T-helper 2 cell treated with Interferon-gamma antibody and Interleukin-4, amounts not matched to agents 100 ng/mL and 5 ng/mL, for 36 hours (primary cell): ENCODE measurements around the gene NLRP1. TPM values are rescaled to one million over a fixed set of nuclear protein-coding genes. Genes with fewer than 3 reads are reported as not detected.
"Not testable (repeated sequence)": the region's sequence is repeated elsewhere in the genome, so short reads cannot be mapped to it uniquely, and the experiment has no call there.

Experiments
- intact Hi-C: fragments of 100-400 bp; cut with micrococcal nuclease; formaldehyde crosslinking; loops from one replicate; pipeline ENCODE4 v1.15.1; 2023
- total RNA-seq: library from RNA; stranded (reverse); gene quantifications from 2 replicates; pipeline ENCODE4 v1.2.3, GENCODE V29; 2022

Gene NLRP1
- total RNA-seq, 1 donor from 2014 or later: 56.7 TPM

DNA sequence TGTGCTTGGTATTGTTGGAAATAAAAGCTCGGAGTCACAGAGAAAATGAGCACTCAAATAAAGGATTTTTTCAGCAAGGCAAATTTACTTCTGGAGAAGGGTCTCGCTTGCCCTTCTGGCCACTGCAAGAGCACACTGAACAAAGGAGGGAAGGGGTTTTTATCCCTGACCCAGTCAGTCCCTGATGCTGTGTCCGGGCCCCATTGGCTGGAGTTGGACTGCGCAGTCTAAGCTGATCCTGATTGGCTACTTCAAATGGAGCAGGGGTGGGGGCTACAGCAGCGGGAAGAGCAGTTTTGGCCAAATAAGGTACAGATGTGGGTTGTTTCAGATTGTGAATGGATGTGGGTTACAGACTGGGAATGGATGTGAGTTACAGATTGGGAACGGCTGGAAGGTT lies 4.3 kb upstream of the NLRP1 start:
- intact Hi-C loops: loop anchor here (10.0 kb wide), 1 partner anchor 1426 kb away; the partner anchor contains the start of gene RNASEK

DNA sequence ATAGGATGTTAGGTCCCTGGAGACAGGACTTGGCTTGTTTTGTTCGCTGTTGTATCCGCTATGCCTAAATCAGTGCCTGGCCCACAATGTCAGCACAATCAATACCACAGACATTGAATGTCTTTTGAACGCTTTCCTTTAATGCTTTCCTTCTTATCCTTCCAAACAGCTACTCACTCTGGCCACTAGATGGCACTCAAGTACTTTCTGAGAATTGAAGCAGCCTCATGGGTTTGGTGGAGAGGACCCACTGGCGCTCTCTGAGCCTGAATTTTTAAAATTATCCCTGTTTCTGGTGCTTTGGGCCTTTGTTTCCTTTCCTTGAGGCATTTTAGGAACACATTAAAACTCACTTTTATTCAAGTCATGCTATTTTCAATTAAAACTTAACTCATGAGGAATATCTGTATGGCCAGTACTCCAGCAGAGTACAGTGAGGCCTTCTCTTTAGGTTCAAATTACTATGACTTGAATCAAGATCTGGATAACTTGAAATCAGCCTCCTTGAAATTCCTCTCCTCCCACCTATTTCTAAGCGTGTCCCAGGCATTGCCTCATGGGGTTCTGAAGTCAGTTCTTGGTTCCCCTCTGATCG lies 3.2 kb upstream of the NLRP1 start:
- intact Hi-C loops: loop anchor here (1.0 to 10.0 kb wide), 4 partner anchors 120 to 1427 kb away; partner anchors contain the start of gene RNASEK

DNA sequence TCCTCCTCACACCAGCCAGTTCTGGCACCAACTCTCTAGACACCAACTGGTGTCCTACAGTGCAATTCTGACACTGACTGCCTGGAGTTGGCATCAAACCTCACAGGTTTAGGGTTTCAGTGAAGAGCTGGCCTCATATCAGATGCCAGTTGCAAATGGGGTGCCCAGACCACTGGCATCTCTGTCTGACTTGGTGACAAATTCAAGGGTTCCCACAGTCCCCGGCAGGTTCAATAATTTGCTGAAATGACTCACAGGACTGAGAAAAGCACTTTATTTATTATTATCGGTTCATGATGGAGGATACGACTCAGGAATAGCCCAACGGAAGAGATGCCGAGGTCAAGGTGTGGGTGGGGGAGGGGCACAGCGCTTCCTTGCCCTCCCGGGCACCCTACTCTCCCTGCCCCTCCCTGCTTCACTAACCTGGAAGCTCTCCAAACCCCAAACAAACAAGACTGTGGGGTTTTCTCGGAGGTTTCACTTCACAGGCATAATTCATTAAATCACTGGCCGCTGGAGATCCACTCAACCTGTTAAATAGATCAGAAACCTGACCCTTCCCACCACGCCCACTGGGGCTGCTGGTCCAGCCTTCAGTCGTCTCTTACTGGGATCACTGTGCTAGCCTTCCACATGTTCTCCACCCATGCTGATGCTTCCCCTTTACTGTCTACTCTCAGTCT lies 1.7 kb upstream of the NLRP1 start:
- intact Hi-C loops: loop anchor here (2.0 to 10.0 kb wide), 3 partner anchors 99 to 1429 kb away; partner anchors contain the start of genes DERL2, MIS12 and RNASEK

DNA sequence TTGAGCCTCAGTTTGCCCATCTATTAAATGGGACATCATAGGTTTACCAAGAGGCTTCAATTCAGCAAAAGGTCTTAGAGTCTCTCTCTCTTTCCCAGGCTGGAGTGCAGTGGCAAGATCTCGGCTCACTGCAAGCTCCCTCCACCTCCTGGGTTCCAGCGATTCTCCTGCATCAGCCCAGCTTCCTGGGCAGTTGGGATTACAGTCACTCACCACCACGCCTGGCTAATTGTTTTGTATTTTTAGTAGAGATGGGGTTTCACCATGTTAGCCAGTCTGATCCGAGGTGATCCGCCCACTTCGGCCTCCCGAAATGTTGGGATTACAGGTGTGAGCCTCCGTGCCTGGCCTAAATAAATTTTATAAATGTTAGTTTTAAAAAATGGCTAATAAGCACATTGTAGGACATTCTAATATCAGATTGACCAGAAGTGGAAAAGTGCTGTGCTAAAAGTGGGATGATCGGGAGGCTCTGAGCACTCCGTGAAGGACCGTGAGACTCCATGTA lies 1.0 kb upstream of the NLRP1 start:
- intact Hi-C loops: loop anchor here (2.0 to 10.0 kb wide), 2 partner anchors 99 to 1429 kb away; partner anchors contain the start of genes DERL2, MIS12 and RNASEK

DNA sequence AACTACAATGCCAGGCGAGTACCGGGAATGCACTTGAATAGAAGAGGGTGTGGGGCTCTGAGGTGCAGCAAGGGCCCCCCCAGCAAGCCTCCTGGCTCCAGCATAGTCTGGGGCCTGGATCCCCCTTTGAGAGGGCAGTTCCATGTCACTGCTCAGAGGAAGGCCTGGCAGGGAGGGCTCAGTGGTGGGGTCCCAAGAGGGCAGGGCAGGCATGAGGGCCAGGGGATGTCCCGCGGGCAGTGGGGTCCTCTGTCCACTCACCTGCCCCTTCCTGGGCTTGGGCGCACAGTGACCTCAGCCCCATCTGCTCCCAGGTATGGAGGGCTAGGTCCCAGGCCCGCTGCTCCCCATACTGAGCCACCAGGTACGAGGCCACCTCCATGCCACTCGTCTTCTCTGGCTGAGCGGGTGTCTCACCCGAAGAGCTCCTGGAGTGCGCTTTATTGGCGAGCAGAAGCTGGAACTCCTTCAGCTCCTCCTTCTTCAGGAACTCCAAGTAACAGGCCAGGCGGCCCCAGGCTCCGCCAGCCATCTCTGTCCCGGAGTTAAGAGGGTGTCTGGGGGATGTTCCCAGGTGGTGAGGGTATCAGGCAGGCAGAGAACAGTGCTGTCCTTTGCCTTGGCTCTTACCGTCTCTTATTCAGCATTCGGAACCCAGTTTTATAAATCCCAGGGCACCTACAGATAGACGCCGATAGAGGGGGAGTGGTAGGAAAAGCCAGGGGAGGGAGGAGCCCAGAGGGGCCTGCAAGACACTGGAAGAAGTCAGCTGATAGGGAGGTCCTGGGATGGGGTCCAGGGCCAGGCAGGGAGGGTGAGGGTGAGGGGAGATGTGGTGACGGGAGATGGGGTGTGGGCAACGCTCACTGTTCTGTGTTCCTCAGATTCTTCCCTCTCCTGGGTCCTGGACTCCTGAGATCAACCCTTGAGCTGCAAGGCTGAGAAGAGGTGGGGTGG lies 605 bp downstream of the NLRP1 start:
- intact Hi-C loops: loop anchor here (2.0 to 10.0 kb wide), 3 partner anchors 97 to 1431 kb away; partner anchors contain the start of genes C17orf100, DERL2, MED31 and MIS12

DNA sequence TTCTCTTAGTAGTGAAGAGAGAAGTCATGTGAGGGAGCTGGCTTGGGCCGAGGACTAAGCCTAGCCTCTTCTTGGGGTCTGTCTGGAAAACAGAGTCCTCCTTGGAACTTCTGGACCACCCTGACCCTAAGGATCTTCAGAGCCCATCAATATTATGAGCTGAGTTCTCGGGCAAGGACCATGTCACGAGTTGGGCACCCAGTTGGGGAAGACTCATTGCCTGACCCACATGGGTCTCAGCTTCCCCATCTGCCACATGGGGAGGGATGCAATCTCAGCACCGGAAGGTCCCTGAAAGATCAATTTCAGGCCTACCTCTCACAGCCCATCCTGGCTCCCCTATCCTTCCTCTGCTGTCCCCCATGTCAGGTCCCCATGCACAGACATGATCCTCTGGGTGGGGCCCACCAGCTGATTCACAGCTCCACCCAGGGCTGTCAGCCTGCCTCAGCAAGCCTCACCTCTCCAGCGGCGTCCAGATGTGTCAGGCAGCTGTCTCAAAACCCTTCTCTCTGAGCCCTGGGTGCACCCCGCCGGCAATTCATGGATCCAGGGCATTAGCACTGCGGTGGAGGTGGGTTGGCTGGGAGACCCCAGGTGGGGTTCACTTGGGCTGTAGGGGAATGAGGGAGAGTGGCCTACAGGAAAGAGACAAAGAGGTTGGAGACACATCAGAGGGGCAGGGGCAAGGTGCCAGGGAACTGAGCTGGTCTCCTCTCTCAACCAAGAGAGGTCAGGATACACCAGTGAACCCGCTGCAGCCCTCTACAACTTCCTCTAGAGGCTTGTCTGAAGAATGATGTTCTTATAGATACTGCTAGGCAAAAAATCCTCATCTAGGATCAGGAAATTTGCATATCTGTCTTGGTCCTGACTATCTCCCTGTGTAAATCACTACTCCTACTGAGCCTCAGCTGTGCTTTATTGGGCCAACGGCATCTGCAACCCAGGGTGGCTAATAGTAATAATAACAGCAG lies 1.8 kb downstream of the NLRP1 start:
- intact Hi-C loops: loop anchor here (5.0 to 10.0 kb wide), 2 partner anchors 1070 to 1432 kb away; partner anchors contain the start of genes C17orf100, MED31 and RNASEK

DNA sequence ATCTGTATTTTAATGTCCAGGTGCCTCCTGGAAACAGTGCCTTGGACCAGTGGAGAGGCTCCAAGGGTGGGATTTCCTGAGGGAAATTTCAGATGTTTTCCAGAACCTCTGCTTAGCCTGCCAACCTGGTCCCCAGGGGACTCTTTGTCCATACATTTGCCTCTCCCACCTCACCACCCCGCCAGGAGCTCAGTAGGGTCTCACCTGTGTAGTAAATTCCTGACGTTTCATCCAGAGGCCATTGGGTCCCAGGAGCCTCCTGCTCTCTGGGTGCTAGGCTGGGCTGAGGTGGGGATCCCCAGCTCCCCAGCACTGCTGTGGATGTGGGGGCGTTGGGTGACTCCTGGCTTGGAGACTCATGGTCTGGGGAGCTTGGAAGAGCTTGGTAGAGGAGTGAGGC lies 2.7 kb downstream of the NLRP1 start:
- intact Hi-C loops: loop anchor here (5.0 to 10.0 kb wide), 2 partner anchors 1071 to 1433 kb away; partner anchors contain the start of genes C17orf100, MED31 and RNASEK

DNA sequence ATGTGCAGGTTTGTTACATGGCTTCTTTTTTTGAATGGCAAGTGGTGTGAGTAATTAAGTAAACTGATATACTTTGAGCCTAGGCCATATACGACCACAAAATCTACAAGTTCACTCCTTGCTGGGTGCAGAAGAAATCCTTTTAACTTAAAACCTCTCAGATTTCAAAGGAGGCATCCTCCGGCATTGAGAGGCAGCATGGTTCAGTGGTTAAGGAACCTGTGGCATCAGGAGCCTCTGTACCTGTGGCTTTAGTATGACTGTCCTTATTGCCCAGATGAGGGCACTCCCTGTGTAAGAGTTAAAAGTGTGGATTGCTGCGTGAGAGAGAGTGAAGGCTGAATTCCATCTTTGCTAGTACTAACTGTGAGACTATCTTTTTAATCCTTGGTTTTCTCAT lies 3.3 kb downstream of the NLRP1 start:
- intact Hi-C loops: loop anchor here (5.0 to 10.0 kb wide), 2 partner anchors 1071 to 1434 kb away; partner anchors contain the start of genes C17orf100, MED31 and RNASEK

DNA sequence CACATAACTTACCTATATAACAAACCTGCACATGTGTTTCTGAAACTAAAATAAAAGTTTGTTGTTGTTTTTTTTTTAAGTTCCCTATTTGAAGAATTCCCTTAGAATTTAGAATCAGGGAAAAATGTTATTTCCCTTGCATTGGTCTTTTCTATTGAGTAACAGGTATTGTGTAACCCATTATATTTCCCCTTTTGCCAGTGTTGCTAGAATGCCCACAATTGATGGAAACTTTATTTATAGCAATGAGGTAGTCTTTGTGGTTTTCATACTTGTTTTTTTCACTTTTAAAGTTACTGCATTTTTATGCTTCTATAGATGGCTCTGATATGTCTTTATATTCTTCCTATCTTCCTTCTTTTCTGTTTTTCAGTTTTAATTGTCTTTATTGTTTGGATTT lies 3.9 kb downstream of the NLRP1 start:
- intact Hi-C loops: loop anchor here (5.0 to 10.0 kb wide), 2 partner anchors 1072 to 1434 kb away; partner anchors contain the start of genes C17orf100, MED31 and RNASEK

DNA sequence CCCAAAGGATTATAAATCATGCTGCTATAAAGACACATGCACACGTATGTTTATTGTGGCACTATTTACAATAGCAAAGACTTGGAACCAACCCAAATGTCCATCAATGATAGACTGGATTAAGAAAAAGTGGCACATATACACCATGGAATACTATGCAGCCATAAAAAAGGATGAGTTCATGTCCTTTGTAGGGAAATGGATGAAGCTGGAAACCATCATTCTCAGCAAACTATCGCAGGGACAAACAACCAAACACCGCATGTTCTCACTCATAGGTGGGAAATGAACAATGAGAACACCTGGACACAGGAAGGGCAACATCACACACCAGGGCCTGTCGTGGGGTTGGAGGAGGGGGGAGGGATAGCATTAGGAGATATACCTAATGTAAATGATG lies 5.5 kb downstream of the NLRP1 start:
- intact Hi-C loops: not testable (repeated sequence)

DNA sequence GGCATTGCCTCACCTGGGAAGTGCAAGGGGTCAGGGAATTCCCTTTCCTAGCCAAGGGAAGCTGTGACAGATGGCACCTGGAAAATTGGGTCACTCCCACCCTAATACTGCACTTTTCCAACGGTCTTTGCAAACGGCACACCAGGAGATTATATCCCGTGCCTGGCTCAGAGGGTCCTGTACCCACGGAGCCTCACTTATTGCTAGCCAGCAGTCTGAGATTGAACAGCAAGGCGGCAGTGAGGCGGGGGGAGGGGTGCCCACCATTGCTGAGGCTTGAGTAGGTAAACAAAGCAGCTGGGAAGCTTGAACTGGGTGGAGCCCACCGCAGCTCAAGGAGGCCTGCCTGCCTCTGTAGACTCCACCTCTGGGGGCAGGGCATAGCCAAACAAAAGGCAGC lies 11.3 kb downstream of the NLRP1 start:
- intact Hi-C loops: not testable (repeated sequence)

DNA sequence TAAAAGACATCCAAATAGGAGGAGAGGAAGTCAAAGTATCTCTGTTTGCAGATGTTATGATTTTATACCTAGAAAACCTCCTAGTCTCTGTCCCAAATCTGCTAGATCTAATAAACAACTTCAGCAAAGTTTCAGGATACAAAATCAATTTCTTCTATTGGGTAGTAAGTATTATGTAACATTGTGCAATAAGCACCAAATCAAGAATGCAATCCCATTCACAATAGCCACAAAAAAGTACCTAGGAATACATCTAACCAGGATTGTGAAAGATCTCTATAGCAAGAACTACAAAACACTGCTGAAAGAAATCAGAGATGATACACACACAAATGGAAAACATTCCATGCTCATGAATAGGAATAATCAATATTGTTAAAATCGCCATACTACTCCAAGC lies 13.0 kb downstream of the NLRP1 start:
- intact Hi-C loops: no loop called here

DNA sequence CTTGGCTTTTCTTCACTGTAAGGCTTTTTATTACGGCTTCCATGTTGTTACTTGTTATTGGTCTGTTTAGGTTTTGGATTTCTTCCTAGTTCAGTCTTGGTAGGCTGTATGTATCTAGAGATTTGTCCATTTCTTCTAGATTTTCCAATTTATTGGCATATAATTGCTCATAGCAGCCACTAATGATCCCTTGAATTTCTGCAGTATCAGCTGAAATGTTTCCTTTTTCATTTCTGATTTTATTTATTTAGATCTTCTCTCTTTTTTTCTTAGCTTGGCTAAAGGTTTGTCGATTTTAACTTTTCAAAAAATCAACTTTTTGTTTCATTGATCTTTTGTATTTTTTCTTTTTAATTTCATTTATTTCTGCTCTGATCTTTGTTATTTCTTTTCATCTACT lies 18.5 kb downstream of the NLRP1 start:
- intact Hi-C loops: no loop called here

DNA sequence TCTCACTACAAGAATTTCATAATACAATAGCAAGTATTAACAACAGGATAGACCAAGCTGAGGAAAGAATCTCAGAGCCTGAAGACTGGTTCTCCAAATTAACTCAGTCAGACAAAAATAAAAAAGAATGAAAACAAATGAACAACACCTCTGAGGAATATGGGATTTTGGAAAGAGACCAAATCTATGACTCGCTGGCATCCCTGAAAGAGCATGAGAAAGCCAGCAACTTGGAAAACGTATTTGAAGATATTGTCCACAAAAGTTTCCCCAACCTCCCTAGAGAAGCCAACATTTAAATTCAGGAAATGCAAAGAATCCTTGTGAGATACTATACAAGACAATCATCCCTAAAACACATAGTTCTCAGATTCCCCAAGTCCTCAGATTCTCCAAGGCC lies 20.9 kb downstream of the NLRP1 start:
- intact Hi-C loops: no loop called here

DNA sequence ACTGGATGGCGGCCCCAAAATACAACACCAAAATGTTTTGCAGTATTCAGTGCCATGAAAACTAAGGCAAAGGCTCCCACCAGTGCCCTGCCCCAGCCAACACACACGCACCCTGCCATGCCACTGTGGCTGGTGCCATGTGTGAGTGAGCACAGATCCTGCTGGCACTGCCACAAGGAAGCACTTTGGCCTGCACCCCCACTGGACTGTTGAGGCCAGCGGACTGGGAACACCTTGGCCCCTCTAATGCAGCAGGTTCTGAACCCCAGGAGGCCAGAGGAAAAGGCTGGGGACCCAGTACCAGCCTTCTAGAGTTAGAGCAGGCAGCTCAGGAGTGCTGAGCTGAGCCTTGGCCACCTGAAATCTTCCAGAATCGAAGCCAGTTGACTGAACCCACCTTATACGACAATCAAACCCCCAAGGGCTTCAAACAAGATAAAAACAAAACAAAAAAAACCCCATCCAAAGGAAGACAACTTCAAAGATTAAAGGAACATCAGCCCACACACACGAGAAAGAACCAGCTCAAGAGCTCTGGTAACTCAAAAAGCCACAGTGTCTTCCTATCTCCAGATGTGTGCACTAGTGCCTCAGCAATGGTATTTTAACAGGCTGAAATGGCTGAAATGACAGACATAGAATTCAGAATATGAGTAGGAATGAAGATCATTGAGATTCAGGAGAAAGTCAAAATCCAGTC lies 21.5 kb downstream of the NLRP1 start:
- intact Hi-C loops: no loop called here

DNA sequence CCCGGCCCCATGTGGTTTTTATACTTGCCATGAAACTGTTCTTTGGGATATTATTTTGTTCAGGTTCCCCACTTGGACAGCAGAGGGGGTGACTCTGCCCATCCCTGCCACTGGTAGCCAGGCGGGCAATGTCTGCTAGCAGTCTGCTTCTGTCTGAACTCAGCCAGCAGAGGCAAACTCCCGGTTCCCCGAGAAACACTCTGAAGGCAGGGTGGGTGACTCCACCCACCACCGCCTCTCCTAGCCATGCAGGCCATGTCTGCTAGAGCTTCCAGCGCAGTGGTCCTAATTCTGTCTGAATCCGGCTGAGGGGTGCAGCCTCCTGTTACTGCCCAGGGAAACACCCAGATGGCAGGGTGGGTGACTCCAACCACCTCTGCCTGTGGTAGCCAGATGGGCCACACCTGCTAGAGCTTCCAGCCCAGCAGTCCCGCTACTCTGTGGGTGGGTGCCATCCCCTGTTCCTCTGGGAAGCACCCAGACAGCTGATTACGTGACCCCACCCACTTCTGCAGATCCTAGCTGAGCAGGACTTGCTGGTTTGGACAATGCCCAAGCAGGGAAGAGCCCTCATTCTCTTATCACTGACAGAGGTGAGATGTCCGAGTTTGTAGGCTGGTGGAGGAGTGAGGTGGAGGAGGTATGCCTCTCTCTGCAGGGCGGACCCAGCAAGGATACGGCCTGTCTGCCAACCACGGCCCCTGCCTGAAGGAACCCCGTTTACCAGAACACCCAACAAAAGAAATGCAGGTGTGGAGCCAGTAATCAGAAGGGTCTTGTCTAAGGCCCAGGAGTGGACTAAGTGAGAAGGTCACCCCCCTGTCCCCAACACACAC lies 22.4 kb downstream of the NLRP1 start:
- intact Hi-C loops: no loop called here

DNA sequence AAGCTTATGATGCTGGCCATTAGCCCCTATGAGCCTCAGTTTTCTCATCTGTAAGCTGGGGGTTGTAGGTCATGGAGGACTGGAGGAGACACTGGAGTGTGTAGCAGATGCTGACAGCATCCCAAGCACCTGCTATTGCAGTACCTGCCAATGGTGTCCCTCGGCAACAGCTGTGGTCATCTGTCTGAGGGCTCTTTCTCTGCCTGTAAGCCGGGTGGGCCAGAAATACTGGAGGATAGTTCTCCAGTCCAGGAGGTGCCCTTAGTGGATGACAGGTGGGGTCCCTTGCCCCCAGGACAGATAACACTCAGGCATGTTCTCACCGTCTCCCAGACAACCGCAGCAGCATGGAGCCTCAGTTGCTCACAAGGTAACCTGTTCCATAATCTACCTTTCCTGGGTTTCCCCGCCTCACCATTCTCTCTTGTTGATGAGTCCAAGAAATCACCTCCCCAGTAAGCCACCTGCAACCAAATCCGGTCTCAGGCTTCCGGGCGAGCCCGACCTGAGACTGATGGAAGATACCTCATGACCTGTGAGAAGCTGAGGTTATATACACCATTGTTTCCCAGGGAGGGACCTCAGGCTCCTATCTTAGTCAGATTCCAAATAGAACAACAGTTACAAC lies 23.8 kb downstream of the NLRP1 start:
- intact Hi-C loops: no loop called here
